DOHH2 (cell line): ENCODE results near the gene HOXB3.

Experiments used
- H3F3A ChIP-seq: fragments of 200-600 bp; sonication (generic), shearing (Covaris generic); 2 replicates; pipeline ENCODE4 v1.6.0; 2016; ENCODE audit warnings: antibody characterized with exemption, mild to moderate bottlenecking; ENCODE audit not compliant: control insufficient read depth, insufficient read depth
- H3K27ac ChIP-seq: fragments of 200-600 bp; sonication (generic); 2 replicates; pipeline ENCODE4 v1.5.1; 2014; ENCODE audit warnings: low read depth, mild to moderate bottlenecking, low read length, moderate library complexity
- H3K27me3 ChIP-seq: fragments of 200-600 bp; sonication (generic); 2 replicates; pipeline ENCODE4 v1.6.1; 2014; ENCODE audit warnings: mild to moderate bottlenecking, low read length, mixed read lengths; ENCODE audit not compliant: control insufficient read depth
- H3K36me3 ChIP-seq: fragments of 200-600 bp; sonication (generic); 2 replicates; pipeline ENCODE4 v1.6.1; 2014; ENCODE audit warnings: mild to moderate bottlenecking, low read length, moderate library complexity, mixed read lengths; ENCODE audit not compliant: control insufficient read depth
- H3K4me1 ChIP-seq: fragments of 200-600 bp; sonication (generic); 2 replicates; pipeline ENCODE4 v1.6.1; 2014; ENCODE audit warnings: mild to moderate bottlenecking, low read length, mixed read lengths; ENCODE audit not compliant: control insufficient read depth
- H3K4me2 ChIP-seq: fragments of 200-600 bp; sonication (generic); 2 replicates; pipeline ENCODE4 v1.6.0; 2014; ENCODE audit warnings: mild to moderate bottlenecking, low read length, moderate library complexity
- H3K4me3 ChIP-seq: fragments of 200-600 bp; sonication (generic); 2 replicates; pipeline ENCODE4 v1.5.1; 2014; ENCODE audit warnings: mild to moderate bottlenecking, low read length, mixed read lengths
- H3K79me2 ChIP-seq: fragments of 200-600 bp; sonication (generic); 2 replicates; pipeline ENCODE4 v1.6.1; 2014; ENCODE audit warnings: mild to moderate bottlenecking, low read length, mixed read lengths; ENCODE audit not compliant: control insufficient read depth
- H3K9me2 ChIP-seq: fragments of 200-600 bp; sonication (generic); replicated peaks from 2 replicates; pipeline ENCODE4 v1.6.1; 2014; ENCODE audit warnings: mild to moderate bottlenecking, low read length, mixed read lengths; ENCODE audit not compliant: control insufficient read depth
- H3K9me3 ChIP-seq: fragments of 200-600 bp; sonication (generic); 2 replicates; pipeline ENCODE4 v1.6.1; 2014; ENCODE audit warnings: antibody characterized with exemption, low read length, mixed read lengths; ENCODE audit not compliant: control insufficient read depth, insufficient read depth
- H4K20me1 ChIP-seq: fragments of 200-600 bp; sonication (generic); 2 replicates; pipeline ENCODE4 v1.6.0; 2014; ENCODE audit warnings: low read depth, mild to moderate bottlenecking, antibody characterized with exemption, low read length, moderate library complexity; ENCODE audit not compliant: control insufficient read depth, insufficient read depth
- CTCF ChIP-seq: fragments of 200-600 bp; sonication (generic); IDR thresholded peaks from one replicate; pipeline ENCODE4 v1.5.1; 2014; ENCODE audit warnings: antibody characterized with exemption, mild to moderate bottlenecking, low read depth, low read length; ENCODE audit not compliant: poor library complexity, severe bottlenecking
- EZH2phosphoT487 ChIP-seq: fragments of 200-600 bp; sonication (generic); IDR thresholded peaks from 2 replicates; pipeline ENCODE4 v1.6.1; 2017; ENCODE audit warnings: borderline replicate concordance, mild to moderate bottlenecking, antibody characterized with exemption, low read length, moderate library complexity, mixed read lengths

HOXB3 gene

GRCh38 chr17:48620461-48621139 is 30.6 kb upstream of the HOXB3 start:
- Histone ChIP-seq H3K4me3 (no peak overlapping the region), H3F3A (no peaks in the 10 kb centered on the region), H3K9me2 (no peaks in the 10 kb centered on the region), H3K36me3 (no peaks in the 10 kb centered on the region), H3K27me3 (peaks cover 88% of the 10 kb centered on the region), H3K79me2 (no peaks in the 10 kb centered on the region), H3K4me1 (peaks cover 7% of the 10 kb centered on the region), H3K27ac (no peak overlapping the region), H4K20me1 (no peaks in the 10 kb centered on the region), H3K4me2 (no peak overlapping the region), H3K9me3 (no peaks in the 10 kb centered on the region)
- TF ChIP-seq EZH2phosphoT487 (no peak), CTCF (no peak)

GRCh38 chr17:48619826-48620449 is 29.9 kb upstream of the HOXB3 start:
- TF ChIP-seq CTCF: no peak
- no peak for TF ChIP-seq EZH2phosphoT487
- H3K27me3 ChIP-seq: peaks cover 83% of the 10 kb centered on the region
- H3K4me1 ChIP-seq: peaks cover 7% of the 10 kb centered on the region
- no peak overlapping the region for H3K27ac ChIP-seq
- no peaks in the 10 kb centered on the region for H3K79me2 ChIP-seq
- no peak overlapping the region for H3K4me2 ChIP-seq
- no peak overlapping the region for H3K4me3 ChIP-seq
- no peaks in the 10 kb centered on the region for H3K36me3 ChIP-seq
- H3F3A ChIP-seq: no peaks in the 10 kb centered on the region
- no peaks in the 10 kb centered on the region for H4K20me1 ChIP-seq
- H3K9me2 ChIP-seq: no peaks in the 10 kb centered on the region
- no peaks in the 10 kb centered on the region for H3K9me3 ChIP-seq

DNA sequence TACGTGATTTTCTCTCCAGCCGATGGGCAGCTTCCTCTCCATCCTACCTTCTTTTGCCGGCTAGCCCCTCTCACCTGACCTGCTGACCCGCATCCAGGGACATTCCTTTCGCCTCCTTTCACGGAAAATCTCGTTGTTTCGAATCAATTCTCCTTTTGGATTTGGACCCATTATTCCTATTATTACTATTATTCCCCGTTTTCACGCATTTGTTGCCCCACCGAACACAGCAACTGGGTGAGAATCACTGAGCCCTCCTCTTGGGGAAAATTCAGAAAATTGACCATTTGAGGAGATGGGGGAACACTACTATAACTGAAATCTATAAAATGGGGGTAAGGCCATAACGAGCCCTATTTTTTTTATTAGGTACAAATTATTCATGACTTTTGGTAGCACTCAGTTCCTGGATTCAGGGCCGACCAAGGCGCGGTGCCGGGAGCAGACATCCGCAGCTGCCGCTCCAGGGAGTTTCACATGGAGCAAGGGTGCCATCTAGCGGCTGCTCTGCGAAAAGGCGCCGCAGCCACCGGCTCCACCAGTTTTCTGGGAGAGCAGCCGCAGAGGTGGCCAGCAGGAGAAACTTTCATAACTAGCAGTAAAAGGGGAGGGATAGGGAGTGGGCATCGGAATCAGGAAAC is 28.3 kb upstream of the HOXB3 start:
- Histone ChIP-seq H3K4me3 (no peak overlapping the region), H3F3A (no peaks in the 10 kb centered on the region), H3K27ac (no peak overlapping the region), H3K27me3 (peaks cover 83% of the 10 kb centered on the region), H3K36me3 (no peaks in the 10 kb centered on the region), H4K20me1 (no peaks in the 10 kb centered on the region), H3K9me3 (no peaks in the 10 kb centered on the region), H3K4me2 (peak overlapping the region; percentile 41; the same call in 1 of the 2 replicates), H3K79me2 (no peaks in the 10 kb centered on the region), H3K9me2 (no peaks in the 10 kb centered on the region), H3K4me1 (peaks cover 7% of the 10 kb centered on the region)
- TF ChIP-seq CTCF (peak; percentile 87), EZH2phosphoT487 (no peak)
